Stimulated activated naive CD8-positive, alpha-beta T cell treated with anti-CD3 and anti-CD28 coated beads, Interleukin-15, amount 100 ng/mL, for 72 hours (primary cell): ENCODE measurements around the gene SGSM2.

Experiments used
- ATAC-seq: fragments of 150-1000 bp; cut with Tn5 transposase; 2 replicates; pipeline ENCODE4 v1.10.0; 2021; ENCODE audit warnings: mild to moderate bottlenecking, moderate library complexity
- DNase-seq, 2 donors: peaks; one replicate each; pipeline ENCODE4 v3.0.0; 2021 to 2022
- H3K27ac Mint-ChIP-seq, 2 donors: one replicate each; pipeline ENCODE4 v1.8.0; 2022; ENCODE audit warnings: mild to moderate bottlenecking in 2 of 2, mixed read lengths in 2 of 2, moderate library complexity in 2 of 2
- H3K27me3 Mint-ChIP-seq: one replicate; pipeline ENCODE4 v1.8.0; 2022; ENCODE audit warnings: mixed read lengths
- H3K4me1 Mint-ChIP-seq: one replicate; pipeline ENCODE4 v1.8.0; 2022; ENCODE audit warnings: mild to moderate bottlenecking, mixed read lengths
- H3K4me3 Mint-ChIP-seq, 2 donors: one replicate each; pipeline ENCODE4 v1.8.0; 2022; ENCODE audit warnings: mild to moderate bottlenecking in 2 of 2, mixed read lengths in 2 of 2, moderate library complexity in 1 of 2
- H3K9me3 Mint-ChIP-seq, 2 donors: one replicate each; pipeline ENCODE4 v1.8.0; 2022; ENCODE audit warnings: mixed read lengths in 2 of 2

SGSM2 gene

DNA sequence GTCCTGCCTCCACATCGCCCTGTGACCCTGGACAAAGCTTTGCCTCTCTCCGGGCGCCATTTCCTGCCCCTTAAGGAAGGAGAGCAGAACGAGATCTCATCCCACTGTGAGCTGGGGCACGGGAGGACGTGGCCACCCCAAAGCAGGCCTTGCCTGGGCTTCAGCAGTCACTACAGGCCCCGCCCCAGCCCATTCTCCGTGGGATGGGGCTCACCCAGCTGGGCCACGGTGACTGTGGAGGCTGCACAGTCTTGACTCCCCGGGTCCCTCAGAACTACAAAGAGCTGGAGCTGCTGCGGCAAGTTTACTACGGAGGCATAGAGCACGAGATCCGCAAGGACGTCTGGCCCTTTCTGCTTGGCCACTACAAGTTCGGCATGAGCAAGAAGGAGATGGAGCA, 35.4 kb downstream of the SGSM2 start:
- no peak overlapping the region for H3K4me3 Mint-ChIP-seq
- ATAC-seq = no peak
- H3K4me1 Mint-ChIP-seq = no peaks in the 10 kb centered on the region
- no peaks in the 10 kb centered on the region for H3K9me3 Mint-ChIP-seq
- no peaks in the 10 kb centered on the region for H3K27me3 Mint-ChIP-seq
- DNase-seq = no peak
- no peak overlapping the region for H3K27ac Mint-ChIP-seq

DNA sequence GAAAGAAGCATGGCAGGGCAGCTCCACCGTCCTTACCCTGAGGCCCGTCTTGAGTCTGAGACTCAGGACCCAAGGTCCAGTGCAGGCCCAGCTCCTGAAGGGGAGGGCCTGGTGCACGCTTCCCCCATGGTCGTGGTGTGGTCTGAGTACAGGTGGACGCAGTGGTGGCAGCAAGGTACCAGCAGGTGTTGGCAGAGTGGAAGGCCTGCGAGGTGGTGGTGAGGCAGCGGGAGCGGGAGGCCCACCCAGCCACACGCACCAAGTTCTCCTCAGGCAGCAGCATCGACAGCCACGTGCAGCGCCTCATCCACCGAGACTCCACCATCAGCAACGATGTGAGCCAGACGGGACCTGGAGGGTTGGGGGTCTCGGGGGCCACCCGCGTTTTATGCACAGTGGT, 35.9 kb downstream of the SGSM2 start:
- ATAC-seq (no peak), DNase-seq (no peak)
- Mint-ChIP-seq H3K27me3 (no peaks in the 10 kb centered on the region), H3K4me3 (no peak overlapping the region), H3K4me1 (no peaks in the 10 kb centered on the region), H3K9me3 (no peaks in the 10 kb centered on the region), H3K27ac (no peak overlapping the region)

DNA sequence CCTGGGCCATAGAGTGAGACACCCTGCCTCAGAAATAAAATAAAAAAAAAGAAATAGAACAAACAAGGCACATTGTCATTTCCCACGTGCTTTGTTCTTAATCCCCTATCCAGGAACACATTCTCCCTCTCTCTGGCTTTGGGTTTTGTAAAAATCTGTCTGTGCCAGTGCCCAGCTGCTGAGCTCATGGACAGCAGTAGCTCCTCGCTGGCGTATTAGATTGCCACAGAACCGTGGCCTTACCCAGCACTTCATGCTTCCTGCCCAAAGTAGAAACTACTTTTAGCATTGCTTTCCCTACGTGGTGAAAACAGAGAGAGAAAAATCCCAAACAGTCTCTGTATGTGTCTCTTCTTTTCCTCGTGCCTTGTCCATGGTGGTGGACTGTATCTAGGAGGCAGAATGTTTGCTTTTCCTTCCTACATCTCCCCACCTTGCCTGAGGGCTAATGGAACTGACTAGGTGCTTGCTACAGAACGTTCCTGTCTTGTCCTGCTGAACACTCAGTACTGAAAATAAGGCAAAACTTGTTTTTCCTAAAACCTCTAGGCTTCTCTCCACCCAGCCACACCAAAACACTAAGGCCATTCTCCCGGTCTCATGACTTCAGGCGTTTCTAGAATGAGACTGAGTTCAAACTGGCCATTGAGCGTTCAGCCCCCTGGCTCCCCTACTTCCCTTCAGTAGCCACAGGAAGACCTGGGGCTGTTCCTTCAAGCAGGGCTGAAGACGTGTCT, 37.4 kb downstream of the SGSM2 start:
- Mint-ChIP-seq H3K9me3 (no peaks in the 10 kb centered on the region), H3K4me3 (no peak overlapping the region), H3K27me3 (no peaks in the 10 kb centered on the region), H3K4me1 (no peaks in the 10 kb centered on the region), H3K27ac (peak overlapping the region in 1 of 2 donors; percentile 72)
- no peak for DNase-seq
- no peak for ATAC-seq

DNA sequence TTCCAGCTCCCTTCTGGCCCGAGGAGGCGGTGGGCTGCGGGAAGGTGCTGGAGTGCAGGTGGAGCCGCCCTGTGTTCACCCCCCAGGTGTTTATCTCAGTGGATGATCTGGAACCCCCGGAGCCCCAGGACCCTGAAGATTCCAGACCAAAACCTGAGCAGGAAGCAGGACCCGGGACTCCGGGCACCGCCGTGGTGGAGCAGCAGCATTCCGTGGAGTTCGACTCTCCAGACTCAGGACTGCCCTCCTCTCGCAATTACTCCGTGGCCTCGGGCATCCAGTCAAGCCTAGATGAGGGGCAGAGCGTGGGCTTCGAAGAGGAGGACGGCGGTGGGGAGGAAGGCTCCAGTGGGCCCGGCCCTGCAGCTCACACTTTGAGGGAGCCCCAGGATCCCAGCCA, 38.1 kb downstream of the SGSM2 start:
- H3K27me3 Mint-ChIP-seq = no peaks in the 10 kb centered on the region
- no peaks in the 10 kb centered on the region for H3K4me1 Mint-ChIP-seq
- ATAC-seq (no peak), DNase-seq (no peak)
- H3K27ac Mint-ChIP-seq = peak overlapping the region in 1 of 2 donors; percentile 27
- no peak overlapping the region for H3K4me3 Mint-ChIP-seq
- no peaks in the 10 kb centered on the region for H3K9me3 Mint-ChIP-seq

DNA sequence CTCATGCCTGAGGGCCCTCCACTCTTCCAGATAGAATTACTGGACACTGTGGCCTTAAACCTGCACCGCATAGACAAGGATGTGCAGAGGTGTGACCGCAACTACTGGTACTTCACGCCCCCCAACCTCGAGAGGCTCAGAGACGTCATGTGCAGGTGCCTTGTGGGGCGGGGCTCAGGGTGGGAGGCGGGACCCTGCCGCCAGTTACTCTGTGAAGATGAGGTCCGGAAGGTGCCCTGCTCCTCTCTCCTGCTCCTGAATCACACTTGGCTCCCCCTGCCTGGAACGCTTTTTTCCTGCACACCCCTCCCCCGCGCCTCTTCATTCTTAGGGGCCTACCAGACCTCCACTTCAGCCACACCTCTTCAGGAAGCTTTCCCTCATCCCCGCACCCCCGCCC, 38.8 kb downstream of the SGSM2 start:
- ATAC-seq (no peak), DNase-seq (no peak)
- no peaks in the 10 kb centered on the region for H3K9me3 Mint-ChIP-seq
- no peak overlapping the region for H3K27ac Mint-ChIP-seq
- no peak overlapping the region for H3K4me3 Mint-ChIP-seq
- H3K4me1 Mint-ChIP-seq = no peaks in the 10 kb centered on the region
- no peaks in the 10 kb centered on the region for H3K27me3 Mint-ChIP-seq

DNA sequence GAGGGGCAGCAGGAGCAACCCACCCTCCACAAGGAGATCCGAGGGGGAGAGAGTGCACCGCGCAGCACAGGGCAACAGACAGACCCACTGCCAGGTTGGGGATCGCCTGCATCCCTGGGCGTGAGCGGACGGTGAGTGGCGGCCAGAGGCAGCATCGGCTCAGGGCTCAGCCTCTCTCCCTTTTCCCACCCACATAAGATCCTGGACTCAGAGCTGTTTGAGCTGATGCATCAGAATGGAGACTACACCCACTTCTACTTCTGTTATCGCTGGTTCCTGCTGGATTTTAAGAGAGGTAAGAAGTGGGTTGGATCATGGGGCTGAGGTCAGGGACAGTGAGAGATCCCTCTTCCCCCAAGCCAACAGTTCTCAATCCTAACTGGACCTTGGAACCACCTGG, 40.4 kb downstream of the SGSM2 start:
- H3K4me3 Mint-ChIP-seq = no peak overlapping the region
- H3K27ac Mint-ChIP-seq = no peak overlapping the region
- no peak for DNase-seq
- H3K9me3 Mint-ChIP-seq = no peaks in the 10 kb centered on the region
- ATAC-seq = no peak
- H3K27me3 Mint-ChIP-seq = no peaks in the 10 kb centered on the region
- H3K4me1 Mint-ChIP-seq = peaks cover 2% of the 10 kb centered on the region

DNA sequence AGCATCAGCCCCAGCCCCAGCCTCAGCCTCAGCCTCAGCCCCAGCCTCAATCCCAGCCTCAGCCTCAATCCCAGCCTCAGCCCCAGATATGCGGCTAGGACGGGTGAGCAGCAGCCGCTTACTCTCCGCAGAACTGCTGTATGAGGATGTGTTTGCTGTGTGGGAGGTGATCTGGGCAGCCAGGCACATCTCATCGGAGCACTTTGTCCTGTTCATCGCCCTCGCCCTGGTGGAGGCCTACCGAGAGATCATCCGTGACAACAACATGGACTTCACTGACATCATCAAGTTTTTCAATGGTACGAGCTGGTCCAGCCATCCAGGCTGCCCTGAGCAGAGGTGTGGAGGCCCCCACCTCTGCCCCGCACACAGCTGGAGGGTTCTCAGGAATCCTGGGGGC, 41.6 kb downstream of the SGSM2 start:
- Mint-ChIP-seq H3K4me1 (peaks cover 12% of the 10 kb centered on the region), H3K27ac (peak overlapping the region in 1 of 2 donors; percentile 27), H3K4me3 (no peak overlapping the region), H3K9me3 (no peaks in the 10 kb centered on the region), H3K27me3 (no peaks in the 10 kb centered on the region)
- DNase-seq (no peak), ATAC-seq (no peak)

DNA sequence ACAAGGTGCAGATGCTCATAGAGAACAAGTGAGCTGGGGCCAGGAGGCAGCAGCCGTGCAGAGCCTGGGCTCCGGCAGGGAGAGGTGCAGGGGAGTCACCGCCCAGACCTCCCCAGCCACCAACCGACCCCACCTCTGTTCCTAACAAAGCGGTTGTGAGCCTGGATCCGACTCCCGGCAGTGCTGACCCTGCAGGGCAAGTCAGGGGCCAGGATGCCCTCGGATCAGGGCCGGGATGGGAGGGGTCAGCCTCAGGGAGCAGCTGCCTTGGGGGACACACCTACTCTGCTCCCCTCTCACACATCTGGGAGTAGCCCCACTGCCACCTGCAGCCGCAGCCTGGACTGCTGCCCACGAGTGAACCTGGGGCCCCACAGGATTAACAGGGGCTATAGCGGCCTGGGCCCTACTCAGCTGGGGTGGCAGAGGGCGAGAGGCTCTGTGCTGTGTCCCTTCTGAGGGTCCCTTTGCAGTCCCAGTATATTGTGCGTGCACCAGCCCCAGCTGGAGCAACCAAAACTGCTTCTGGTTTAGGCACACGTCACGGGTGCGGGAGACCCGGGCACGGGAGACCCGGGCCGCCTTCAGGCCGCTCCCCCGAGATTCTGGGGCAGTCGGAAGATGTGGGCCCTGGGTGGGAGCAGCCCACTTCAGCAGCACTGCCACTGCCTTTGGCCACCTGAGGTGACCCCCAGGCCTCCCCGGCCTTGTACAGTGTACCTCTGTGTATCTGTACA, 42.4 kb downstream of the SGSM2 start:
- DNase-seq = no peak
- Mint-ChIP-seq H3K4me3 (no peak overlapping the region), H3K4me1 (peaks cover 12% of the 10 kb centered on the region), H3K27me3 (no peaks in the 10 kb centered on the region), H3K27ac (peak overlapping the region in 1 of 2 donors; percentile 59), H3K9me3 (no peaks in the 10 kb centered on the region)
- ATAC-seq = no peak

DNA sequence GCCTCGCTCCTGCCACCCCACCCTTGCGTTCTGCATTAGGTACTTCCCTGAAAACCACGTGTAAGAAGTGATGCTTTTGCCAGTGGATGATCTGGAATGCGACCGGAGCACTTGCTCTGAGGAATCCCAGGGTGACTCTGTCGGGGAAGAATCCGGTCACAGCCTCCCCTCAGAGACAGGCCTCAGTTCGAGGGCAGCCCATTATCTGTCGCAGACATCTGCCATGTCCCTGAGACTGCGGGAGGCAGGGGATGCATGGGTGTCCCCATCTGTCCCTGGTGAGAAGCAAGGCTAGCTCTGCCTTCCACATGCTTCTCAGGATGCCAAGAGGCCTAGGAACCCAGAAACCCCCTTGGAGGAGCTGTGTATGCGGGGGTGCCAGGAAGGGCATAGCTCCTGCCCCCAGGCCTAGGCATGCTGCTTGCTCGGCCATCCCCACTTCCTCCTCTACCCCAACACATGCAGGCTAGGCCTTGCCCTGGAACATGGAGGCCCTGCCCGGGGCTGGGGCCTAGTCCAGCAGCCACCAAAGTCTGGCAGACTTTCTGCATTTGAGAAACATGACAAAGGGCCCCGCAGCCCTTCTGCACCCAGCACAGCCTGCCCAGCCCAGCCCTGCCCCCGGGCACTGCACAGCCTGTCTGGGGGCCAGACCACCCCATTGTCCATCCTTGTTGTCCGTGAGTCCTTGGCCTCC, 43.1 kb downstream of the SGSM2 start:
- no peaks in the 10 kb centered on the region for H3K9me3 Mint-ChIP-seq
- ATAC-seq = no peak
- H3K4me1 Mint-ChIP-seq = peaks cover 12% of the 10 kb centered on the region
- H3K4me3 Mint-ChIP-seq = no peak overlapping the region
- DNase-seq = no peak
- no peaks in the 10 kb centered on the region for H3K27me3 Mint-ChIP-seq
- H3K27ac Mint-ChIP-seq = peak overlapping the region; percentile 56 to 57

DNA sequence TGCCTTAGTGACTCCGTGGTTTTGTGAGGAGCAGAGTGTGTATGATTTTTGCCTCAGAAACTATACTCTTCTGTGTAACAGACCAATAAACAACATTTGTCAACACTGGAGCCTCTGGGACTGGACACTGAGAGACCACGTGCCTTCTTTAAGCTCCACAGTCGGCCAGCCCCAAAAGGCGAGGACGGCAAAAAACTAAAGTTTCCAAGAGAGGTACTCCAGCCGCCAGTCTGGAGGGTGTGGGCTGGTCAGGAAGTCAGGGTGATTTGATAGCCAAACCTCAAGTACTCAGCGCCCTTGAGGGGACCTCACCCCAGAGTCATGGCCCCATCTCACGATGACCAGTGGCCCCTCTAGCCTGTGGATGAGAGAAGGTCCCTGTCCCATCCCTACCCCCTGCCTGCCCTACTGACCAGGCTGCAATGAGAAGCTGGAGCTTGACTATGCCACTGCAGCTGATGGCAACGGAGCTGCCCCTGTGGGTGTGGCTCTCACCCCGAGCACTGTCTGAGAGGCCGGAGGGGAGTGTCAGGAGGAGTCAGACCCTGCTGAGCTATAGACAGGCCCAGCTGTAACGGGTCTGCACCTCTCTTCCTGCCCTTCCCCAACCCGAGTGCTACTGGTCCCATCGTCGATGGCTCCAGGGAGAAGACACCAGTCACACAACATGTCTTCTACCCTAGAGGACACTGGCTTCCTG, 43.8 kb downstream of the SGSM2 start:
- Mint-ChIP-seq H3K4me1 (peaks cover 12% of the 10 kb centered on the region), H3K27ac (no peak overlapping the region), H3K4me3 (no peak overlapping the region), H3K27me3 (no peaks in the 10 kb centered on the region), H3K9me3 (no peaks in the 10 kb centered on the region)
- no peak for DNase-seq
- no peak for ATAC-seq

DNA sequence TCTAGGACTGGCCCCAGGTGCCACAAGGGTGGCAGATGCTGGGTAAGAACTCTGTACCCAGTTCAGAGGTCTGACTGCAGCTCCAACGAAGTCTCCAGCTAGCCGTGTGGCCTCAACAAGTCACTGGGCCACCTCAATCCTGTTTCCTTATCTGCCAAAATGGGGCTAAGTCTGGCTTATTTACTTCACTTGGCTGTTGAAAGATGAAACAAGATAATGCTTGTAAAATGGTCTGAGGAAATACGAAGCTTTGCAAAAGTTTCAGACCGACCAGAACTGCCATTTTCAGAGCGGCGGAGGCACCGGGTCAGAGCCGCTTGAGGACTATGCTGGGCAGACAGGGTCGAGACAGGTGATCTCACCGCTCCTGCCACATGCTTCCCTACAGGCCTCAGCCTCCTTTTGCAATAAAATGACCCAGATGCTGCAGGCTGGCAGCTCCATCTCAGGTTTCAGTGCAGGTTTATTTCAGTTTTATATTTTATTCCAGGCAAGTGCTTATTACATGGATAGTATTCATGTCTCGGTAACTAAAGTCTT, 46.4 kb downstream of the SGSM2 start:
- Mint-ChIP-seq H3K4me1 (peaks cover 20% of the 10 kb centered on the region), H3K27me3 (no peaks in the 10 kb centered on the region), H3K4me3 (no peak overlapping the region), H3K27ac (no peak overlapping the region), H3K9me3 (no peaks in the 10 kb centered on the region)
- no peak for DNase-seq
- ATAC-seq = no peak

DNA sequence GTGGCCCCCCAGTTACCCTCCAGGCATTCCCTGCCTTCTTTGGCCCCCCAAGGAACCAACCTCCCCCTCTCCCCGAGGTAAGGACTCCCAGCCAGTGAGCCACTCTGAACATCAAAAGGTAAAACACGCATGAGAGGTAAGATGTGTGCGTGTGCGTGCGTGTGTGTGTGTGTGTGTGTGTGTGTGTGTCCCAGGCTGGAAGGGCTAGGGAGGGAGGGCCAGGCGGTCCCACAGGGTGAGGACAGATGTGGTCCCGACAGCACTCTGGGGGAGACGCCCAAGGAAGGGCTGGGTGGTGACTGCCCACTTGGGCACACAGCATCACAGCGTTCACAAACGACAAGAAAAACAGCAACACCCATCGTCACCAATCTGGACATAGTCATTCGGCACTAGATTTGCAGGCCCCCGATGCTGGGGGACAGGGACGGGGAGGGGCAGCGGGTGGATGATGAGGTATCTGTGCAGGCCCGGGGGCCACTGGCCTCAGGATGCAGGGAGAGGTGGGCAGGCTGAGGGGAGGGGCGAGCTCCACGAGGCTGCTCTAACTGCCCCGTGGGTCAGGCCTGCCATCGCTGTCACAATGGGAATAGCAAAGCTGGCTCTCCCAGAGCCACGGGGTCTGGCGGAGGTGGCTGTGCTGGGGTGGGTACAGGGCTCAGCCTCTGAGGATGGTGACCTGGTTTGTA, 47.3 kb downstream of the SGSM2 start:
- ATAC-seq (no peak), DNase-seq (no peak)
- H3K4me3 Mint-ChIP-seq = no peak overlapping the region
- H3K27ac Mint-ChIP-seq = peak overlapping the region in 1 of 2 donors; percentile 34
- H3K27me3 Mint-ChIP-seq = no peaks in the 10 kb centered on the region
- H3K9me3 Mint-ChIP-seq = no peaks in the 10 kb centered on the region
- H3K4me1 Mint-ChIP-seq = peaks cover 29% of the 10 kb centered on the region

DNA sequence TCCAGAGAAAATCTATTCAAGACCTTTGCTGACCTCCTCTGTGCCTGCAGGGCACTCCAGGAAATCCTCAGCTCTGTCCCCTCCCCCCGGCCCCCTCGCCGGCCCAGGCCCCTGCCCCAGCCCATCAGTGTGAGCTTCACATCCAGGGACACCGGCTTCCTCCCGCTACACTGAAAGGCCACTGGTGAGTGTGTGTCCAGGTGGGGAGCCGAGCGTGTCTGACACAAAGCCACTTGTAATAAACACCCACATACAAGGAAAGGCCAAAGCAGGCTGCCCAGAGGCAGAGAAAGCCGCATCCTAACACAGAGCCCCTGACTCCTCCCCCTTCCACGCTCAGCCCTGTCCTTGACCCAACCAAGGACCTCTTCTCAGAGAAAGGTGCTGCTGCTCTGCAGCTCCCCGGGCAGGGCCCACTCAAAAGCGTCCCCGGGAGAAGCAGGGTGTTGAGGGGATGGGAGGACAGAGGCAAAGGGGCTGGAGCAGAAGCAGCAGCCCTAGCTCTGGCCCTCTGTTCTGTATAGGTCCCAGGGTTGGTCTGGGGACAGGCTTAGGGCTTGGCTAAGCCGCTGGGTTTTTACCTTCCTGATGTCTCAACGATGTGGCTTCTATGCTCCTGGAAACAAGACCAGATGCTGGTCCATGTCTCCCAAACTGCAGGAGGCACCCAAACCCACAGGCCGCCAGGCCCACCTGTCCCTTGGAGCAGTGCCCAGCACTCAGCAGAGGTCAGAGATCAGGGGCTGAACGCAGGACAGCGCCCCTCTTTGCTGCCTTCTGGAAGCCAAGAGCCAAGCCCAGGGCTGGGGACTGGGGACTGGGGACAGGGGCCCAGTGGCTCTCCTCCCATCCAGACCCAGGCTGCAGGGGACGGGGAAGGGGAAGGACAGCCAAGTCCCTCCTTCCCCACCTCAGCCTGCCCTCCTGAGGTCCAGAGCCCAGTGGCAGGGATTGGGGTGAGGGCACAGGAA, 48.2 kb downstream of the SGSM2 start:
- no peak overlapping the region for H3K4me3 Mint-ChIP-seq
- H3K4me1 Mint-ChIP-seq = peaks cover 39% of the 10 kb centered on the region
- no peak for ATAC-seq
- peak overlapping the region in 1 of 2 donors; percentile 54 for H3K27ac Mint-ChIP-seq
- DNase-seq = no peak
- H3K27me3 Mint-ChIP-seq = no peaks in the 10 kb centered on the region
- no peaks in the 10 kb centered on the region for H3K9me3 Mint-ChIP-seq
